ENCODE results near the gene FUT6.

FUT6 gene

GRCh38 chr19:5814123-5814851 lies 25.2 kb downstream of the FUT6 start:
- Histone ChIP-seq H3K27ac (no peak overlapping the region), H3K27me3 (peaks cover 0 to 41% of the 10 kb centered on the region in 2 donors), H3K4me3 (no peak overlapping the region), H3K4me1 (no peaks in the 10 kb centered on the region), H3K9me3 (no peaks in the 10 kb centered on the region), H3K36me3 (no peaks in the 10 kb centered on the region)
- no peak for DNase-seq
- intact Hi-C loops (cut with DNase I; ENCODE audit: low total_unique reads), result no loop called here
- no peak for TF ChIP-seq CTCF (IDR thresholded peaks at IDR 0.05)

- no peak overlapping the region for H3K27ac ChIP-seq
- H3K4me3 ChIP-seq, result no peak overlapping the region
- intact Hi-C loops (cut with DNase I; ENCODE audit: low total_unique reads), result no loop called here
- H3K4me1 ChIP-seq, result no peaks in the 10 kb centered on the region
- no peaks in the 10 kb centered on the region for H3K36me3 ChIP-seq
- DNase-seq, result no peak
- H3K9me3 ChIP-seq, result no peaks in the 10 kb centered on the region
- H3K27me3 ChIP-seq, result peaks cover 0 to 43% of the 10 kb centered on the region in 2 donors
- no peak for TF ChIP-seq CTCF (IDR thresholded peaks at IDR 0.05)
Measured at GRCh38 chr19:5811117-5811516, 28.4 kb downstream of the FUT6 start.

DNA sequence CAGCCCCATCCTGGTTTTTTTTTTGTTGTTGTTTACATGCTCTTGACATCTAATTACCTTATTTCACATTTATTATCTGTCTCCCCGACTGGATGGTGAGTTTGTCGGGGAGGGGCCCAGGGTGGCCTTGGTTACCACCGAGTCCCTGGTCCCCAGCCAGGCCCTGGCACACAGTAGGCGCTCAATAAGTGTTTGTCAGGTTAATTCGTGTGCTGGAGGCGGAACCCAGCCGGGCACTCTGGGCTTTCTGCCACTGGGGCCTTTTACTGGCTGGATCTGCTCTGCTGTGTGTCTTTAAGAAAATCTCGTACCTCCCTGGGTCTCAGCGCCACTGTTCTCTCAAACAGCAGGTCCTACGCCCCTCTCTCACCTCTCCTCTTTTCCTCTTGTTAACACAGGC lies 30.0 kb downstream of the FUT6 start:
- Histone ChIP-seq H3K36me3 (no peaks in the 10 kb centered on the region), H3K4me1 (peaks cover 0 to 3% (median 0%) of the 10 kb centered on the region in 4 donors), H3K4me3 (no peak overlapping the region), H3K9me3 (no peaks in the 10 kb centered on the region), H3K27me3 (peaks cover 0 to 50% of the 10 kb centered on the region in 2 donors), H3K27ac (no peak overlapping the region)
- TF ChIP-seq CTCF (IDR thresholded peaks at IDR 0.05), result no peak
- intact Hi-C loops (cut with DNase I; ENCODE audit: low total_unique reads), result no loop called here
- no peak for DNase-seq

DNA sequence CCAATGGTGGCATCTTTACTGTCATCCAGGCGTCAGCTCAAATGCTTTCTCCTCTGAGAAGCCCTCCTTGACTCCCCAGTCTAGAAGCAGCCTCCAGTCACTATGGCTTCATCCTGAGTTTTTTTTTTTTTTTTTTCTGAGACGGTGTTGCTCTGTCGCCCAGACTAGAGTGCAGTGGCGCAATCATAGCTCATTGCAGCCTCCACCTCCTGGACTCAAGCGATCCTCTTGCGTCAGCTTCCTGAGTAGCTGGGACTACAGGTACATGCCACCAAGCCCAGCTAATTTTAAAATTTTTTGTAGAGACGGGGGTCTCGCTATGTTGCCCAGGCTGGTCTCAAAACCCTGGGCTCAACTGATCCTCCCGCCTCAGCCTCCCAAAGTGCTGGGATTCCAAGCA lies 30.4 kb downstream of the FUT6 start:
- TF ChIP-seq CTCF (IDR thresholded peaks at IDR 0.05), result no peak
- intact Hi-C loops (cut with DNase I; ENCODE audit: low total_unique reads), result no loop called here
- Histone ChIP-seq H3K4me3 (no peak overlapping the region), H3K4me1 (peaks cover 0 to 5% (median under 1%) of the 10 kb centered on the region in 4 donors), H3K36me3 (no peaks in the 10 kb centered on the region), H3K27ac (no peak overlapping the region), H3K9me3 (no peaks in the 10 kb centered on the region), H3K27me3 (peaks cover 0 to 50% of the 10 kb centered on the region in 2 donors)
- DNase-seq, result no peak

- H3K27me3 ChIP-seq, result peaks cover 0 to 54% of the 10 kb centered on the region in 2 donors
- no peaks in the 10 kb centered on the region for H3K36me3 ChIP-seq
- intact Hi-C loops (cut with DNase I; ENCODE audit: low total_unique reads), result no loop called here
- no peak for TF ChIP-seq CTCF (IDR thresholded peaks at IDR 0.05)
- no peak for DNase-seq
- no peaks in the 10 kb centered on the region for H3K9me3 ChIP-seq
- no peak overlapping the region for H3K27ac ChIP-seq
- H3K4me1 ChIP-seq, result peaks cover 0 to 13% (median 7%) of the 10 kb centered on the region in 4 donors
- H3K4me3 ChIP-seq, result no peak overlapping the region
Measured at GRCh38 chr19:5808120-5808816, 31.2 kb downstream of the FUT6 start.
